Measurements from ENCODE around the gene BIRC7. TPM values are rescaled to one million over a fixed set of nuclear protein-coding genes. Genes with fewer than 3 reads are reported as not detected.
A peak's percentile ranks its signal among the peaks of the same experiment; 100 is the strongest.

The BIRC7 gene, protein sequence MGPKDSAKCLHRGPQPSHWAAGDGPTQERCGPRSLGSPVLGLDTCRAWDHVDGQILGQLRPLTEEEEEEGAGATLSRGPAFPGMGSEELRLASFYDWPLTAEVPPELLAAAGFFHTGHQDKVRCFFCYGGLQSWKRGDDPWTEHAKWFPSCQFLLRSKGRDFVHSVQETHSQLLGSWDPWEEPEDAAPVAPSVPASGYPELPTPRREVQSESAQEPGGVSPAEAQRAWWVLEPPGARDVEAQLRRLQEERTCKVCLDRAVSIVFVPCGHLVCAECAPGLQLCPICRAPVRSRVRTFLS
- total RNA-seq = 1.1 and 10.6 TPM in 2 replicates

DNA sequence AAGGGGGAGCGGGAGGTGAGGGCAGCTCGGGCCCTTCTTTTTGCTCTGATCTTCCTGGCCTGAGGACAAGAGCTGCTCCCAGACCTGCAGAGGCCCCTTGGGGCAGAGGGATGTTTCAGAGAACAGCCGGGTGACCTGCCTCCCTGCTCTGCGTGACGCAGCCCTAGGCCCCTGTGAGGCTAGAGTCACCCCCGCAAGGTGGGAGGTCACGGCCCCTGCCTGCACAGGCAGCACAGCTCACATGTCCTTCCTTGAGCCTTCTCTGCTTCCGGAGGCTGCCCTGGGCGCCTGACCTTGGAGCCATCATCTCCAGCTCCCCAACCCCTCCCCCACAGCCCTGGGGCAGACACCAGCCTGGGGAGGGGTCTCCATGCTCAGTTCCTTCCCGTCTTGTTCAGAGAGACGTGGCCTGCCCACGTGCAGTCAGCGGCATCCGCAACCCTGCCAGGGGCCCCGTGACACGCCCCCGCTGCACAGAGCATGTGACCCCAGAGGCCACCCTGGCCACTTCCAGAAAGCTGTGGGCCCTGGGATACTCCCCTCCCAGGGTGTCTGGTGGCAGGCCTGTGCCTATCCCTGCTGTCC, at the start of gene BIRC7:
TSS of gene BIRC7 (plus strand) at position 507 of the 585 bp plus-strand sequence. CDS start 192 bp downstream, outside the sequence.
- no peak for DNase-seq (ENCODE audit: low read depth)
- TF ChIP-seq, protein P1, sequence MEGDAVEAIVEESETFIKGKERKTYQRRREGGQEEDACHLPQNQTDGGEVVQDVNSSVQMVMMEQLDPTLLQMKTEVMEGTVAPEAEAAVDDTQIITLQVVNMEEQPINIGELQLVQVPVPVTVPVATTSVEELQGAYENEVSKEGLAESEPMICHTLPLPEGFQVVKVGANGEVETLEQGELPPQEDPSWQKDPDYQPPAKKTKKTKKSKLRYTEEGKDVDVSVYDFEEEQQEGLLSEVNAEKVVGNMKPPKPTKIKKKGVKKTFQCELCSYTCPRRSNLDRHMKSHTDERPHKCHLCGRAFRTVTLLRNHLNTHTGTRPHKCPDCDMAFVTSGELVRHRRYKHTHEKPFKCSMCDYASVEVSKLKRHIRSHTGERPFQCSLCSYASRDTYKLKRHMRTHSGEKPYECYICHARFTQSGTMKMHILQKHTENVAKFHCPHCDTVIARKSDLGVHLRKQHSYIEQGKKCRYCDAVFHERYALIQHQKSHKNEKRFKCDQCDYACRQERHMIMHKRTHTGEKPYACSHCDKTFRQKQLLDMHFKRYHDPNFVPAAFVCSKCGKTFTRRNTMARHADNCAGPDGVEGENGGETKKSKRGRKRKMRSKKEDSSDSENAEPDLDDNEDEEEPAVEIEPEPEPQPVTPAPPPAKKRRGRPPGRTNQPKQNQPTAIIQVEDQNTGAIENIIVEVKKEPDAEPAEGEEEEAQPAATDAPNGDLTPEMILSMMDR (conservative IDR thresholded peaks at IDR 0.05; ENCODE audit: low read depth, low read length) = no peak

DNA sequence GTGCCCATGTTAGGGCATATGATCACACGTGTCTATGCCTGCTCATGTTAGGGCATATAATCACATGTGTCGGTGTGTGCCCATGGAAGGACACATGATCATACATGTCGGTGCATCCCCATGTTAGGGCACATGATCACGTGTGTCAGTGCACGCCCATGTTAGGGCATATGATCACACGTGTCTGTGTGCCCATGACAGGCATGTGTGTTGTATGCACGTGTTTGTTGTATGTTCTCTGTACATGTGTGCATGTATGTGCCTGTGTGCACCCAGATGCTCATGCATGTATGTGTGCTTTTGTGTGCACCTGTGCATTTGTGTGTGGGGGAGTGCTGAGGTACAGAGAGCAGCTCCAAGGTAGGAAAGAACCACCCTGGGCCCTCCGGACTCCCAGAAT, 49.6 kb upstream of the BIRC7 start:
- DNase-seq (ENCODE audit: low read depth) = no peak
- no peak overlapping the region for H3K4me3 ChIP-seq (ENCODE audit: low read depth, low read length)
- TF ChIP-seq, protein P1 (conservative IDR thresholded peaks at IDR 0.05; ENCODE audit: low read depth, low read length) = no peak

More for the DNA sequence above, at the start of gene BIRC7:
- no peak within 1 kb of the TSS for H3K4me3 ChIP-seq (ENCODE audit: low read depth, low read length)

DNA sequence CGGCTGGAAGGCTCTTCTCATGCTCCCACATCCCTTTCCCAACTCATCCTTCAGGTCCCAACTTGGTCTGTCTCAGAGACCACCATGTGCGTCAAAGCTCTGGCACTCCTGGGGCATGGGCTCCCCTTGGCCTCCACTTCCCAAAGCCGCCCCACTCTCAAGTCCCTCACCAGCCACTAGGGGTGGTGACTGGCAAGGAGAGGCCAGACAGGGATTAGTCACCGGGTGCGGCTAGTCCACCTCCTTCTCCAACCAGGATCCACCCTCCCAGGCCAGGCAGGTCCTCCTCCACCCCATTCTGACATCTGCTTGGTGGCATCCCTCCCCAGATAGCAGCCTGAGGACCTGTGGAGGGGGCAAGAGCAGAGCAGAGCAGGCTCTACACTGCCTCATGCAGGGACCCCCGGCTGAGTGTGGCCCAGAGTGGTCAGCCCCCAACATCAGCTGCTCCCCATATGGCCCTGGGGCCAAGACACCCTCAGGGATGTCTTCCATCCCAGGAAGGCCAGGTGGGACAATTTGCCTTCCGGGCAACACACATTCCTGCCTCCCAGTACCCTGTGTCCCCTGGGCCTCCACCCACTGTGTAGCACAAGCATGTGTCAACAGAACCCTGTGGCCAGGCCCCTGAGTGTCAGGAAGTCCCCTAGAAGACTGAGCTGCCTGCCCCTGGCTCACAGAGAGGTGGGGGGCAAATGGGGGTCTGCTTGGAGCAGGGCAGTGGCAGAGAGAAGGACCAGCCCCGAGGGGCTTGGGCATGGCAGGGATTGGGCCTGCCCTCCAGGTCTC, 49.0 kb upstream of the BIRC7 start:
- no peak for DNase-seq (ENCODE audit: low read depth)
- TF ChIP-seq, protein P1 (conservative IDR thresholded peaks at IDR 0.05; ENCODE audit: low read depth, low read length) = peak; percentile 48

DNA sequence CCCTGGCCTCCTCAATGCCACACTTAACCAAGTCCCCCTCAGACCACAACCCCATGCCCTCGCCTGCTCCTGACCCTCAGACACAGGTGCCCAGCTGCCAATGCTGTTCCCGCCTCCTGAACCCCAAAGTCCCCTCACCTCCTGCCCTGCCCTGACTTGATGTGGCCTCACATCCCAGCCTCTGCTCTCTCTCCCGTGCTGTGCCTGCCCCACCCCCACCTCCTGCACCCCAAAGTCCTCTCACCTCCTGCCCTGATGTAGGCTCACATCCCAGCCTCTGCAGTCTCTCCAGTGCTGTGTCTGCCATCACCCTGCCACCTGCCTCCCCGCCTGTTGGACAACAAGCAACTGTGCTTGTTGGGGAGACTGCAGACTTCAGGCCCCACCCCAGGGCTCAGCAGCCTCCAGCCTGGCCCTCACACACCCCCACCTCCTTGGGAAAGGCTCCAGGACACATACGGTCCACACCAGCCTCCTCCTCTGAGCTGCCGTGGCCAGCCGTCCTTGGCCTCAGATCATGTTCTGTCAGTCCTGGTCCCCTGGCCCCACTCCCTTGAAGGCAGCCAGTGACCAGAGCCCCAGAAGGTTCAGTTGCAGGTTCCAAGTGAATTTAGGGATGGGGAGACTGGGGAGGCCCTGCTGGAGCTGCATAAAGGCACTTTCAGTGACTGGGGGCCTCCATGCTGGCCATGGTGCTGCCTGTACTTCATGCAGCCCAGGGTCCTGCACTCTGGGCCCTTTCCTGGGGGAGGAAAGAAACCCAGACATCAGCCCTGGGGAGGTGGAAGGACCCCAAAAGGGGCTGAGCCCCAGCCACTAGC, 48.2 kb upstream of the BIRC7 start:
- TF ChIP-seq, protein P1 (conservative IDR thresholded peaks at IDR 0.05; ENCODE audit: low read depth, low read length) = no peak
- DNase-seq (ENCODE audit: low read depth) = no peak

More for the DNA sequence above, 49.0 kb upstream of the BIRC7 start:
- H3K4me3 ChIP-seq (ENCODE audit: low read depth, low read length) = no peak overlapping the region

DNA sequence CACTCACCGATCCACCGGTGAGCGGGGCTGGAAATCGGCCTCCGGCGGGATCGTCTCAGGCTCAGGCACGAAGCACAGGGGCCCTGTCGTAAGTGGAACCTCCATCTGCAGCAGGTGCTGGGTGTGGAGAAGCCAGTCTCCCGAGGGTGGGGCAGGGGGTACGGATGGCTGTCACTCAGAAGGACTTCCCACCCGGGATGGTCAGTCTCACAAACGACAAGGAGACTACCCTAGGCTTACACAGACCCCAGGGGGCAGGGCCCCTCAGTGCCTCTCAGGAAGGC, 47.6 kb upstream of the BIRC7 start:
- H3K4me3 ChIP-seq (ENCODE audit: low read depth, low read length) = no peak overlapping the region
- TF ChIP-seq, protein P1 (conservative IDR thresholded peaks at IDR 0.05; ENCODE audit: low read depth, low read length) = no peak
- no peak for DNase-seq (ENCODE audit: low read depth)

More for the DNA sequence above, 48.2 kb upstream of the BIRC7 start:
- H3K4me3 ChIP-seq (ENCODE audit: low read depth, low read length) = no peak overlapping the region

DNA sequence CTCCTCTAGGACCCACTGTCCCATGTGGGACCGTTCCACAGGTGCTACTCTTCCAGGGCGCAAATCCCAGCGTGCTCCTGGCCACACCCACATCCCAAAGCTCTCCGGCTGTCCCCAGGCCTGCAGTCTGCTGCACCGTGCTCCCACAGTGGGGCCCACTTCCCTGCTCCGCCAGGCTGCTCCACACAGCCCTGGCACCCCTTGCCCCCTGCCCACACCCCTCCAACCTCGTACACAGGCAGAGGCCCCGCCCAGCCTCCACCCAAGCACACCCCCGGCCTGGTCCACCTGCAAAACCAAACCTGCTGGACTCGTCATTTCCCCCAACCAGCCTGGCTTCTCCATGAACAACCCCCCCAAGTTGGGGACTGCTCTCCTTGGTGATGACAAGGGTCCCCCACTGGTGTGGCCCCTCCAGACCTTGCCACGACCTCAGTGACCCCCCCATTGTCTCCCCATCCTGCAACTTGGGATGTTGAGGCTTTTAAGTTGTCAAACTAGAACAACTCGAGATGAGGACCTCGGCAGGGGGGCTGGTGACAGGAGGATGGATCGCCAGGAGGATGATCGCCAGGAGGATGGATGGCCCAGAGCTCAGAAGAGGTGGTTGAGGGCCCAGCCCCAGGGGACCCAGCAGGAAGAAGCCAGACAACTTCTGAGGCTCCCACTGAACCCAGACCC, 46.9 kb upstream of the BIRC7 start:
- no peak for DNase-seq (ENCODE audit: low read depth)
- H3K4me3 ChIP-seq (ENCODE audit: low read depth, low read length) = no peak overlapping the region
- TF ChIP-seq, protein P1 (conservative IDR thresholded peaks at IDR 0.05; ENCODE audit: low read depth, low read length) = no peak
